ENCODE data around the gene HSF2BP.
"Not testable (repeated sequence)": the region's sequence is repeated elsewhere in the genome, so short reads cannot be mapped to it uniquely, and the experiment has no call there.

DNA sequence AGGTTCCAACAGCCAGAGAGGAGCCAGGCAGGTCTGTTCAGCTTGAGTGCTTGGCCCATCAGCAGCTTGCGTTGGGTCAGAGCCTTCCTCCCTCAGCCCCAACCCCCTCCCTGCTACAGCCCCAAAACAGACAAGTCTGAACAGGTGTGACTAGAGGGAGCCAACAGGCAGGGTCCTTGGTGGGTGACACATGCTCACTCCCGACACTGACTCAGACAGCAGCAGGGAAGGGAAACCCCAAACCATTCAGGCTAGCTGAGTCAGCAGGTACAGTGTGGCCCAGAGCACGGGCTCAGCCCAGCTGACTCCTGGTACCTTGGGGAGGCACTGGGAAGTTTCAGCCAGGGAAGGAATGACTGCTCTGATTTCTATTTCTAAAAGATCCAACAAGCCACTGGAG, 148.6 kb downstream of the HSF2BP start:
- TF ChIP-seq, protein P1, sequence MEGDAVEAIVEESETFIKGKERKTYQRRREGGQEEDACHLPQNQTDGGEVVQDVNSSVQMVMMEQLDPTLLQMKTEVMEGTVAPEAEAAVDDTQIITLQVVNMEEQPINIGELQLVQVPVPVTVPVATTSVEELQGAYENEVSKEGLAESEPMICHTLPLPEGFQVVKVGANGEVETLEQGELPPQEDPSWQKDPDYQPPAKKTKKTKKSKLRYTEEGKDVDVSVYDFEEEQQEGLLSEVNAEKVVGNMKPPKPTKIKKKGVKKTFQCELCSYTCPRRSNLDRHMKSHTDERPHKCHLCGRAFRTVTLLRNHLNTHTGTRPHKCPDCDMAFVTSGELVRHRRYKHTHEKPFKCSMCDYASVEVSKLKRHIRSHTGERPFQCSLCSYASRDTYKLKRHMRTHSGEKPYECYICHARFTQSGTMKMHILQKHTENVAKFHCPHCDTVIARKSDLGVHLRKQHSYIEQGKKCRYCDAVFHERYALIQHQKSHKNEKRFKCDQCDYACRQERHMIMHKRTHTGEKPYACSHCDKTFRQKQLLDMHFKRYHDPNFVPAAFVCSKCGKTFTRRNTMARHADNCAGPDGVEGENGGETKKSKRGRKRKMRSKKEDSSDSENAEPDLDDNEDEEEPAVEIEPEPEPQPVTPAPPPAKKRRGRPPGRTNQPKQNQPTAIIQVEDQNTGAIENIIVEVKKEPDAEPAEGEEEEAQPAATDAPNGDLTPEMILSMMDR (IDR thresholded peaks at IDR 0.05): not testable (repeated sequence)
- not testable (repeated sequence) for TF ChIP-seq EP300 (IDR thresholded peaks at IDR 0.05); POLR2A (IDR thresholded peaks at IDR 0.05; ENCODE audit: low read depth)
